ENCODE measurements around the gene RASD1. TPM values are rescaled to one million over a fixed set of nuclear protein-coding genes. Genes with fewer than 3 reads are reported as not detected.

The RASD1 gene
- total RNA-seq, 6 experiments from 2014 or later, result 1.0 to 230 (median 101) TPM

DNA sequence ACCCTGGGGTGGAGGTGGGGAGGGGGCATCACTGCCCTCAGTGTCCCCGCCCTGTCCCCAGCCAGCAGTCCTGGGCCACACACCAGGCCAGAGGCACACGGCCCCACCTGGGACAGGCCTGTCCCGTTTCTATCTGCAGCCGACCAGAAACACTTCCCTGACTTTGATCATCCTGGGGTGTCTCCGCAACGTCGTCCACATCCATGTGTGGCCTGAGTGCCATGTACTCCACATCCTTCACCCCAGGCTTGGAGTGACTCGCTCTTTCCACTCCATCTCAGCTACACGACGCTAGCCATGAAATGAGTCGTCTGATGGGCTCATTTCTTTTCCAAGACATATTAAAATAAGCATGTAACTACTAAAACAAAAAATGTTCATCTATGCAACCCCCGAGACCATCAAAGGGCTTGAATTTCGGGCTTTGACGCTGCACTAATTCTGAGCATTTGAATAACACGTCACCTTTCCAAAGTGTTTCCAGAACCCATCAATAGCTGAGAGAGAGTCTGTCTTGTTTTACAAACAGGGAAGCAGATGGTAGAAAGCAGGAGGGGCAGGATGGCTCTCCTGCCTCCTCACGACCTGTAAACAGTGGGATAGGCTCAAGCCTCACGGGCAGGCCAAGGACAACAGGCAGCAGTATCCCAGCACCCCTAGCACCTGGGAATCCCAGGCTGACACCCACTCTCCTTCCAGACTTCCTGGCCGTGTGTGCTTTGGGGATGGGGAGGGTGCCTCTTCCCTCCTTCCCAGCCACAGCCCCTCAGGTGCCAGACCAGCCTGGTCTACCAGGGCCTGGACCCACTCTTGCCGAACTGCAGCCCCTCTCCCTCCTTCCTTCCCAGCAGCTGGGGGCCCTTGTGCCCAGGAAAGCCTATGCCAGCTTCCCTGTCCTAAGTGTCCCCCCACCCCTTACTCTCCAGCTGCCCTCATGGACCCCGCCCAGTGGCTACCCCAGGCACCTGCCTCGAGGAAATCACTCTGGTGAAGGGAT is 20.0 kb upstream of the RASD1 start:
- DNase-seq, result no peak
- TF ChIP-seq, protein P1, sequence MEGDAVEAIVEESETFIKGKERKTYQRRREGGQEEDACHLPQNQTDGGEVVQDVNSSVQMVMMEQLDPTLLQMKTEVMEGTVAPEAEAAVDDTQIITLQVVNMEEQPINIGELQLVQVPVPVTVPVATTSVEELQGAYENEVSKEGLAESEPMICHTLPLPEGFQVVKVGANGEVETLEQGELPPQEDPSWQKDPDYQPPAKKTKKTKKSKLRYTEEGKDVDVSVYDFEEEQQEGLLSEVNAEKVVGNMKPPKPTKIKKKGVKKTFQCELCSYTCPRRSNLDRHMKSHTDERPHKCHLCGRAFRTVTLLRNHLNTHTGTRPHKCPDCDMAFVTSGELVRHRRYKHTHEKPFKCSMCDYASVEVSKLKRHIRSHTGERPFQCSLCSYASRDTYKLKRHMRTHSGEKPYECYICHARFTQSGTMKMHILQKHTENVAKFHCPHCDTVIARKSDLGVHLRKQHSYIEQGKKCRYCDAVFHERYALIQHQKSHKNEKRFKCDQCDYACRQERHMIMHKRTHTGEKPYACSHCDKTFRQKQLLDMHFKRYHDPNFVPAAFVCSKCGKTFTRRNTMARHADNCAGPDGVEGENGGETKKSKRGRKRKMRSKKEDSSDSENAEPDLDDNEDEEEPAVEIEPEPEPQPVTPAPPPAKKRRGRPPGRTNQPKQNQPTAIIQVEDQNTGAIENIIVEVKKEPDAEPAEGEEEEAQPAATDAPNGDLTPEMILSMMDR (IDR thresholded peaks at IDR 0.05), result no peak
- no peak for TF ChIP-seq POLR2A (IDR thresholded peaks at IDR 0.05)
- Histone ChIP-seq H3K4me3 (no peak overlapping the region), H3K27me3 (no peaks in the 10 kb centered on the region), H3K4me1 (no peaks in the 10 kb centered on the region), H3K36me3 (peaks cover 0 to 10% (median under 1%) of the 10 kb centered on the region in 4 donors), H3K27ac (no peak overlapping the region), H3K9me3 (no peaks in the 10 kb centered on the region)
- intact Hi-C loops (cut with DNase I), result loop anchor here in 1 of 2 donors (10.0 kb wide), 1 partner anchor 129 kb away; no protein-coding TSS in a partner anchor
- WGBS (ENCODE audit: insufficient coverage, low coverage, low lambda C conversion rate, missing lambda C conversion rate), result 88% methylated on average over 16 of the region's 21 CpGs
- ATAC-seq, result no peak

DNA sequence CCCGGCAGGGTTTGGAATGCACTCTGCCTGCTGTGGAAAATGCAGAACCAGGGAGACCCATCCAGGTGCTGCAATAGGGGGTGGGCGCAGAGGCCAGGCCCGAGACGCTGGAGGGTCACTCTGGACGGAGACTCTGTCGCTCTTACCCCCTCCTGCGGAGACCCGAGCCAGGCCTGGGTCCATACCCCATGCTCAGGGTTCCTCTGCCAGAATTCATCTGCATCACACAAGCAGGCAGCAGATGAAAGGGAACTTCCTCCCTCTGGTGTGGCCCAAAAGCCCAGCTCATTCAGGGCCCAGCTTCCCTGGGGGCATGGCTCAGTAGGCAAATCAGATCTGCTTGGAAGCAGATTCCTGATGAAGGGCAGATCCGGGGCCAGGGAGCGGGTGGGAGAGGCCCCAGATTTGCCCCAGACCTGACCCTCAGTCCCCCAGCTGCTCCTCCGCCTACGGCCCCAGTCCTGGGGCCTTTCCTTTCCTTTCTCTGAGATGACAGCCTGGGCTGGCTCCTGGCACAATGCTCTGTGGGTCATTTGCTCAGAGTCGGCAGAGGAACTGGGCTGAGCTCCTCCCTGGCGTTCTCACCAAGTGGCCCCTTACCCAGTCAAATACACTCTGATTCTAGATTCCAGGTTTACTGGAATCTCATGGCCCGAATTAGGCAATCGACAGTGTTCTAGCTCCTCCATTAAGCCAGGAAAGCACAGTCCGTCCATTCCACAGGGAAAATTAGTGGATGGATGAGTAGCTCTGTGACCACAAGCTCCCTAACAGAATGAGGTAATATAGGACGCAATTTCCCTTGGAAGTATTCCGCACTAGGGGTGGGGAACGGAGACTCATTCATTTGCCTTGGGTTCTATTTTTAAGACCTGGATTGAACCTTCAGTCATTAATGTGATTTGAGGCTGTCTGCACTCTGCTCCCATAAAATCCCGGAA is 19.1 kb upstream of the RASD1 start:
- Histone ChIP-seq H3K4me1 (no peaks in the 10 kb centered on the region), H3K36me3 (peaks cover 0 to 2% (median under 1%) of the 10 kb centered on the region in 4 donors), H3K27me3 (no peaks in the 10 kb centered on the region), H3K4me3 (no peak overlapping the region), H3K9me3 (no peaks in the 10 kb centered on the region), H3K27ac (no peak overlapping the region)
- no peak for TF ChIP-seq POLR2A (IDR thresholded peaks at IDR 0.05)
- TF ChIP-seq, protein P1 (IDR thresholded peaks at IDR 0.05), result no peak
- 86% methylated on average over 13 of the region's 21 CpGs for WGBS (ENCODE audit: insufficient coverage, low coverage, low lambda C conversion rate, missing lambda C conversion rate)
- DNase-seq (peak in 1 of 3 donors; percentile 5), ATAC-seq (no peak)
- intact Hi-C loops (cut with DNase I), result loop anchor here in 1 of 2 donors (10.0 kb wide), 1 partner anchor 130 kb away; no protein-coding TSS in a partner anchor

DNA sequence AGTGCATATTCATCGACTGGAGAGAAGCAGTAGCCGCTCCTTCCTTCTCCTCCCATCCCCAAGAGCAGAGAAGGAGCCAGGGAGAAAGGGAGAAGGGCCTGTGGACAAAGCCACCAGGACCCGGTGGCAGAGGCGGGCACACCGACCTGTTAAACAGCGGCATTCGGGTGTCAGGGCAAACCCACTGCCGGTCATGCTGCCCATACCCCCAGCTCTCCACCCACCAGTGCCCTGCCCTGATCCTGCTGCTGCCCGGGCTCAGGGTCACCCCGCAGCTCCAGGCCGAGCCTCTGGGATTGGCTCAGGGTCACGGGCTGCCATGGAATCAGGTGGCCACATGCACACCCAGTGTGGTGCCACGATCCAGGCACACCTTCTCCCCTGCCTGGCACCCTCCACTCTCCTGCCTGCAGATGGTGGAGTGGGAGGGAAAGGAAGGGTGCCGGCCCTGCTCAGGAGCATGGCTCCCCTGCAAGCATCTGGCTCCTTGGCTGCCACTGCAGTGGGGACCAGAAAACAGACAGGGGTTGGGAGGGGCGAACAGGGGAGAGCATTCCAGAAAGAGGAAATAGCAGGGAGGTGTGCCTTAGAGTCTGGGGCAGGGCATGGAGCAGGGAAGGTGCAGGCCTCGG is 18.3 kb upstream of the RASD1 start:
- no peak for TF ChIP-seq POLR2A (IDR thresholded peaks at IDR 0.05)
- TF ChIP-seq, protein P1 (IDR thresholded peaks at IDR 0.05), result no peak
- H3K4me3 ChIP-seq, result no peak overlapping the region
- H3K4me1 ChIP-seq, result no peaks in the 10 kb centered on the region
- peaks cover 0 to 2% (median 0%) of the 10 kb centered on the region in 4 donors for H3K36me3 ChIP-seq
- H3K27ac ChIP-seq, result no peak overlapping the region
- H3K9me3 ChIP-seq, result no peaks in the 10 kb centered on the region
- peak in 2 of 3 donors; percentile 11 to 40 for DNase-seq
- H3K27me3 ChIP-seq, result no peaks in the 10 kb centered on the region
- 71% methylated on average over 1 of the region's 16 CpGs for WGBS (ENCODE audit: insufficient coverage, low coverage, low lambda C conversion rate, missing lambda C conversion rate)
- intact Hi-C loops (cut with DNase I), result loop anchor here in 1 of 2 donors (10.0 kb wide), 1 partner anchor 130 kb away; no protein-coding TSS in a partner anchor
- no peak for ATAC-seq

DNA sequence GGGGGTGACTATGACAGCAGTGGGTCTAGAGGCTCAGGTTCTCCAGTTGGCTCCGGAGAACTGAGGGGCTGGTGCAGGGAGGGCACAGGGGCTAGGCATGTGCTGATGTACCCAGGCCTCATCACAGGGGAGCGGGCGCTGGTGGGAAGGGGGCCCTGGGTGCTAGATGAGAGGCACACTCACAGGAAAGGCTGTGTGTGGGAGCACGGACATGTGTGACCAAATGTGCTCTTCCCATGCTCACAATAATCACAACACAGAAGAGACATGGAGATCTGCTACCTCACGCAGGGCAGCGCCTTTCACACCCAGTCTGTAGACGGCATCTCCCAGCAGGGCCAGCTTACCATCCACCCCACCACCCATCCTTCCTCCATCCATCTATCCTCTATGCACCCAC is 17.4 kb upstream of the RASD1 start:
- H3K36me3 ChIP-seq, result peaks cover 0 to 2% (median 0%) of the 10 kb centered on the region in 4 donors
- H3K27me3 ChIP-seq, result no peaks in the 10 kb centered on the region
- no peak for ATAC-seq
- H3K4me1 ChIP-seq, result no peaks in the 10 kb centered on the region
- DNase-seq, result no peak
- H3K27ac ChIP-seq, result no peak overlapping the region
- TF ChIP-seq, protein P1 (IDR thresholded peaks at IDR 0.05), result no peak
- TF ChIP-seq POLR2A (IDR thresholded peaks at IDR 0.05), result no peak
- intact Hi-C loops (cut with DNase I), result loop anchor here in 1 of 2 donors (10.0 kb wide), 1 partner anchor 131 kb away; no protein-coding TSS in a partner anchor
- H3K9me3 ChIP-seq, result no peaks in the 10 kb centered on the region
- 76% methylated on average over 2 of the region's 7 CpGs for WGBS (ENCODE audit: insufficient coverage, low coverage, low lambda C conversion rate, missing lambda C conversion rate)
- no peak overlapping the region for H3K4me3 ChIP-seq
